Fibroblast of skin of right quadriceps (primary cell): ENCODE measurements around the gene PFKFB3.
A peak's percentile ranks its signal among the peaks of the same experiment; 100 is the strongest.
"Not testable (repeated sequence)": the region's sequence is repeated elsewhere in the genome, so short reads cannot be mapped to it uniquely, and the experiment has no call there.

ENCODE experiments used
- DNase-seq: peaks from one replicate; pipeline ENCODE4 v3.0.0-alpha.2; 2013

Gene PFKFB3

GRCh38 chr10:6239213-6239991 lies 36.7 kb downstream of the PFKFB3 start:
- DNase-seq: peak; percentile 99

- DNase-seq: no peak
Measured at GRCh38 chr10:6240254-6240653, 37.5 kb downstream of the PFKFB3 start.

- DNase-seq: no peak
Measured at GRCh38 chr10:6242089-6242488, 39.4 kb downstream of the PFKFB3 start.

GRCh38 chr10:6244510-6244909 lies 41.8 kb downstream of the PFKFB3 start:
- no peak for DNase-seq

- DNase-seq: no peak
Measured at GRCh38 chr10:6247041-6247712, 44.4 kb downstream of the PFKFB3 start.

GRCh38 chr10:6248908-6249307 lies 46.2 kb downstream of the PFKFB3 start:
- not testable (repeated sequence) for DNase-seq

GRCh38 chr10:6249698-6250097 lies 47.0 kb downstream of the PFKFB3 start:
- no peak for DNase-seq

GRCh38 chr10:6250745-6251144 lies 48.0 kb downstream of the PFKFB3 start:
- DNase-seq: no peak

GRCh38 chr10:6254201-6254600 lies 51.5 kb downstream of the PFKFB3 start:
- no peak for DNase-seq

- DNase-seq: no peak
Measured at GRCh38 chr10:6255548-6256061, 52.9 kb downstream of the PFKFB3 start.

- no peak for DNase-seq
Measured at GRCh38 chr10:6256439-6256838, 53.7 kb downstream of the PFKFB3 start.

GRCh38 chr10:6259153-6259552 lies 56.4 kb downstream of the PFKFB3 start:
- no peak for DNase-seq

GRCh38 chr10:6260843-6261242 lies 58.1 kb downstream of the PFKFB3 start:
- no peak for DNase-seq

- no peak for DNase-seq
Measured at GRCh38 chr10:6267941-6268340, 65.2 kb downstream of the PFKFB3 start.

- no peak for DNase-seq
Measured at GRCh38 chr10:6269432-6269831, 66.7 kb downstream of the PFKFB3 start.

GRCh38 chr10:6269953-6270867 lies 67.5 kb downstream of the PFKFB3 start:
- peak; percentile 21 for DNase-seq

GRCh38 chr10:6270951-6271350 lies 68.2 kb downstream of the PFKFB3 start:
- DNase-seq: no peak

- DNase-seq: no peak
Measured at GRCh38 chr10:6271663-6272062, 68.9 kb downstream of the PFKFB3 start.

GRCh38 chr10:6272126-6272525 lies 69.4 kb downstream of the PFKFB3 start:
- no peak for DNase-seq

GRCh38 chr10:6273351-6273750 lies 70.6 kb downstream of the PFKFB3 start:
- no peak for DNase-seq

- DNase-seq: peak; percentile 22
Measured at GRCh38 chr10:6274040-6274439, 71.3 kb downstream of the PFKFB3 start.

GRCh38 chr10:6274484-6274883 lies 71.8 kb downstream of the PFKFB3 start:
- DNase-seq: no peak
